ENCODE results near the gene ULBP3. TPM values are rescaled to one million over a fixed set of nuclear protein-coding genes. Genes with fewer than 3 reads are reported as not detected.
"Not testable (repeated sequence)": the region's sequence is repeated elsewhere in the genome, so short reads cannot be mapped to it uniquely, and the experiment has no call there.

Gene ULBP3
- polyA plus RNA-seq, 1 of the 3 experiments (the other 2 are of a cell fraction), result 4.6 TPM

DNA sequence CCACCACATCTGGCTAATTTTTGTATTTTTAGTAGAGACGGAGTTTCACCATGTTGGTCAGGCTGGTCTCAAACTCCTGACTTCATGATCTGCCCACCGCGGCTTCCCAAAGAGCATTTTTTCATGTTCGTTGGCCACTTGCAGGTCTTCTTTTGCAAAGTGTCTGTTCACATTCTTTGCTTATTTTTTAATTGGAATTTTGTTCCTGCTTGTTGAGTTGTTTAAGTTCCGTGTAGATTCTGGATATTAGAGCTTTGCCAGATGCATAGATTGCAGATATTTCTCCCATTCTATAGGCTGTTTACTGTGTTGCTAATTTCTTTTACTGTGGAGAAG lies 51.8 kb downstream of the ULBP3 start:
- H3K9ac ChIP-seq; H2AFZ ChIP-seq (ENCODE audit: low read depth); POLR2A ChIA-PET; H3K79me2 ChIP-seq (ENCODE audit: insufficient read depth); H4K20me1 ChIP-seq (ENCODE audit: insufficient read depth); H3K9me2 ChIP-seq; H3K9me3 ChIP-seq; H3K36me3 ChIP-seq (replicated peaks in 1 of 2; ENCODE audit: control insufficient read depth in 1 of 2, insufficient read depth in 2 of 2, low read length in 1 of 2); H3F3A ChIP-seq (replicated peaks; ENCODE audit: insufficient read depth); H3K4me1 ChIP-seq (ENCODE audit: control insufficient read depth in 1 of 2, insufficient read depth in 2 of 2, low read depth in 1 of 2, low read length in 1 of 2); H3K4me2 ChIP-seq; DNase-seq; H3K27ac ChIP-seq (ENCODE audit: low read depth in 2 of 2, low read length in 1 of 2); H3K4me3 ChIP-seq (ENCODE audit: low read depth in 2 of 2, low read length in 1 of 2): not testable (repeated sequence)
- CTCF ChIA-PET, result interaction anchor here (0.7 to 2.2 kb wide), 10 partner anchors 10 to 177 kb away, joined by 3 to 13 read pairs (median 5); no protein-coding TSS in a partner anchor
- peaks cover 39% of the 10 kb centered on the region for H3K27me3 ChIP-seq (ENCODE audit: insufficient read depth)
- 1% methylated on average over 5 of the region's 5 CpGs for WGBS (ENCODE audit: low lambda C conversion rate)
- 0 out of 2 replicates have a peak, but pooled peaks have one; percentile 4 for TF ChIP-seq CTCF (IDR thresholded peaks at IDR 0.05)

DNA sequence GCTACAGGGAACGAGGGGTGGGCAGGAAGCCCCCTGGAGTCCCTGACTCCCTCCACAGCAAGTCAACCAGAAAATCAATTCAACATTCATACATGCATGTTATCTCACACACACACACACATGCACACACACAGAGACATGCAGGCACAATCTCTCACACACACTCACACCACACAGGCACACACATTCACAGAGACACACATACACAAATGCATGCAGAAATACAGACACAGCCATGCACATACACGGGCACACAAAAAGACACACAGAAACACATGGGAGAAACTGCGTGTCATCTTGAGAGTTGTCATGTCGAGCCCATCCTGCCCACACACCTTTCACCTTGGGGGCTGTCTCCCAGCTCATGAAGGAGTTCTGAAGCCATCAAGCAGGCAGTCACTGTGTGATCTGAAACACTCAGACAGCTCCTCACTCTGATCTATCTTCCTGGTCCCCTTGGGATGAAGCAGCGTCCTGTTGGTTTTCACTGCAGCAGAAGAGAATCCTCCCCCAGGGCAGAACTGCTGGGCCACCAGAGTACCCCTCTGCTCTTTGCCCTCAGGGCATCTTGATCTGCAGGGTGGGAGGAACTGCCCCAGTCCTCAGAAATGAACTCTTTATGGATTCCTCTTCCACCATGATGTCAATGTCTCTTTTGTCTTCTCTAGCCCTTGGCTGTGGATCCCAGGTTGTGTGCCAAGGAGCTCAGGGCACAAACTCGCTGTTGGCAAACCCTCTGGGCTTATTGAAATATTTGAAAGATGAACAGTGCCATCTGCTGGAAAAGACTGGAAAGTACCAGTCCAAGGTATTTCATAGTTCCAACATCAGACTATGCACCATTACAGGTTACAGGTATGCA lies 52.4 kb downstream of the ULBP3 start:
- H3K9me3 ChIP-seq, result no peaks in the 10 kb centered on the region
- no peak overlapping the region for H3K4me3 ChIP-seq (ENCODE audit: low read depth in 2 of 2, low read length in 1 of 2)
- no peaks in the 10 kb centered on the region for H4K20me1 ChIP-seq (ENCODE audit: insufficient read depth)
- no peaks in the 10 kb centered on the region for H3K36me3 ChIP-seq (replicated peaks in 1 of 2; ENCODE audit: control insufficient read depth in 1 of 2, insufficient read depth in 2 of 2, low read length in 1 of 2)
- H3F3A ChIP-seq (replicated peaks; ENCODE audit: insufficient read depth), result no peaks in the 10 kb centered on the region
- CTCF ChIA-PET, result interaction anchor here (0.6 to 2.2 kb wide), 14 partner anchors 8 to 799 kb away, joined by 3 to 13 read pairs (median 4); no protein-coding TSS in a partner anchor
- no peak overlapping the region for H3K9ac ChIP-seq
- DNase-seq, result peak; percentile 64
- H3K27me3 ChIP-seq (ENCODE audit: insufficient read depth), result peaks cover 39% of the 10 kb centered on the region
- peak; percentile 67 for TF ChIP-seq CTCF (IDR thresholded peaks at IDR 0.05)
- TF ChIP-seq TEAD4 (IDR thresholded peaks at IDR 0.05; ENCODE audit: borderline replicate concordance, insufficient read depth), result no peak
- no peak for TF ChIP-seq MXI1 (IDR thresholded peaks at IDR 0.05; ENCODE audit: low read depth, low read length)
- no peak for TF ChIP-seq RFX5 (IDR thresholded peaks at IDR 0.05; ENCODE audit: low read length)
- peak; percentile 71 for TF ChIP-seq RAD21 (IDR thresholded peaks at IDR 0.05; ENCODE audit: low read length)
- TF ChIP-seq SMC3 (IDR thresholded peaks at IDR 0.05; ENCODE audit: low read depth, low read length), result peak; percentile 61
- H3K4me1 ChIP-seq (ENCODE audit: control insufficient read depth in 1 of 2, insufficient read depth in 2 of 2, low read depth in 1 of 2, low read length in 1 of 2), result no peaks in the 10 kb centered on the region
- no peak overlapping the region for H2AFZ ChIP-seq (ENCODE audit: low read depth)
- WGBS (ENCODE audit: low lambda C conversion rate), result 4% methylated on average over 5 of the region's 6 CpGs
- POLR2A ChIA-PET, result no interaction called here
- no peaks in the 10 kb centered on the region for H3K79me2 ChIP-seq (ENCODE audit: insufficient read depth)
- H3K4me2 ChIP-seq, result no peak overlapping the region
- no peak overlapping the region for H3K27ac ChIP-seq (ENCODE audit: low read depth in 2 of 2, low read length in 1 of 2)
- no peaks in the 10 kb centered on the region for H3K9me2 ChIP-seq

DNA sequence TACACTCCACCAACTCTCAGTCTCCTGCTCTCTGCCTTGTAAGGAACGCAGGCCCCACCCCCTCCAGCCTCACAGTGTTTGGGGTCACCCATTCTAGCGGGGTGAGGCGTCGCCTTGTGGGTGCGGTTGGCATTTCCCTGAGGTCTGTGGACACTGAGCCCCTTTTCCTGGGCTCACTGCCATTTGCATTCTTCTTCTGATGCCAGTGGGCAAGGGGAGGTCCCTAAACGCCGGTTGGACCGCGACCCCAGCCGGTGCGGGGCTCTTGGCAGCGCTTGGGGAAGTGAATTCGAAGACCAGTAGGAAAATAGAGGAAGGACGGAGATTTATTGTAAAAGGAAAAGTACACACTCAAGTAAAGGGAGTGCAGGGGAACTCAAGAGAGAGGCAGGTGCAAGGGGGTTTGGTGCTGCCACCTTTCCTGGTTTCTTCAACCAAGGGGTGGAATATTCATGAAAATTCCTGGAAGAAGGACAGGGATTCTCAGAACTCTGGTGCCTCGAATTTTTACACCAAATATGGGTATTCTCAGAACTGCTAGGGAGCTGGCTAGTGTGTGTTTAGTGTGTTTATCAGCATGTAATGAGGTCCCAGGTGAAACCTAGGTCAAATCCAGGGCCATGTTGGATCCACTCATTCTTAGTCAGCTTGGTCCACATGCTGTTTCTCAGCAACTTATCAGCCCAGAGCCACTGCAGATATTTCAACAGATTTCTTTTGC lies 53.5 kb downstream of the ULBP3 start:
- H3K79me2 ChIP-seq (ENCODE audit: insufficient read depth); H3K27ac ChIP-seq (ENCODE audit: low read depth in 2 of 2, low read length in 1 of 2); H3K9ac ChIP-seq; DNase-seq; H2AFZ ChIP-seq (ENCODE audit: low read depth); H4K20me1 ChIP-seq (ENCODE audit: insufficient read depth); H3K4me2 ChIP-seq; H3K4me1 ChIP-seq (ENCODE audit: control insufficient read depth in 1 of 2, insufficient read depth in 2 of 2, low read depth in 1 of 2, low read length in 1 of 2); POLR2A ChIA-PET; H3K4me3 ChIP-seq (ENCODE audit: low read depth in 2 of 2, low read length in 1 of 2); H3K9me3 ChIP-seq; H3F3A ChIP-seq (replicated peaks; ENCODE audit: insufficient read depth); CTCF ChIA-PET; H3K9me2 ChIP-seq; H3K36me3 ChIP-seq (replicated peaks in 1 of 2; ENCODE audit: control insufficient read depth in 1 of 2, insufficient read depth in 2 of 2, low read length in 1 of 2): not testable (repeated sequence)
- WGBS (ENCODE audit: low lambda C conversion rate), result 17% methylated on average over 11 of the region's 15 CpGs
- H3K27me3 ChIP-seq (ENCODE audit: insufficient read depth), result peaks cover 39% of the 10 kb centered on the region

DNA sequence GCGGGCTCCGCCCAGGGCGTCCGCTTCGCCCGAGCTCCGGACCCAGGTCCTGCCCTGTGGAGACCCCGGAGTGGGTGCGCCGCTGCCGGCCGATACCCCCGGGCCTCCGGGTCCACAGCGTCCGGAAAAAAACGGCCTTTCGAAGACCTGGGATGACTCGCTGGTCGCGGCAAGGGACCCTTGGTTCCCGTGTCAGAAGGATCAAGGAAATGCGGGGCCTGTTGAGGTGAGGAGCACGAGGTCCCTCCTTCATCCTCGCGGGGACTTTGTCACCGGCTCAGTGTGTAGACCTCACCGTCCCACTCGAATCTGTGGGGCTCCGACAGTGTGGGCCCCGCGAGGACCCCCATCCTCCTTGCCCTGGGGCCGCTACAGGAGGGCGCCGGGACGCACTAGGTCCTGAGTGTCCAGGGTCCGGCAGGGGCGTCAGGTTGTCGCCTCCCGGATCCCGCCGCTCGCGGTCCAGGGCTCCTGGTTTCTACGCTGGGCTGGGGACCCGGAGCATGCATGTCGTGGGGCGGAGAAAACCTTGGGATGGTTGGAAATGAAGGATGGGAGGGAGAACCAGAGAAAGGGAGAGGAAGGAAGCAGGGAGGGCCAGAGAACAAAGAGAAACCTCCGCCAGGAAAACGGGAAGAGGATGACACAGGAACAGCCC lies 54.2 kb downstream of the ULBP3 start:
- H3K4me2 ChIP-seq; H3F3A ChIP-seq (replicated peaks; ENCODE audit: insufficient read depth); CTCF ChIA-PET; H3K9me2 ChIP-seq; H3K4me1 ChIP-seq (ENCODE audit: control insufficient read depth in 1 of 2, insufficient read depth in 2 of 2, low read depth in 1 of 2, low read length in 1 of 2); DNase-seq; H3K9me3 ChIP-seq; H3K4me3 ChIP-seq (ENCODE audit: low read depth in 2 of 2, low read length in 1 of 2); POLR2A ChIA-PET; H3K79me2 ChIP-seq (ENCODE audit: insufficient read depth); H2AFZ ChIP-seq (ENCODE audit: low read depth); H3K27ac ChIP-seq (ENCODE audit: low read depth in 2 of 2, low read length in 1 of 2); H3K36me3 ChIP-seq (replicated peaks in 1 of 2; ENCODE audit: control insufficient read depth in 1 of 2, insufficient read depth in 2 of 2, low read length in 1 of 2); H4K20me1 ChIP-seq (ENCODE audit: insufficient read depth); H3K9ac ChIP-seq: not testable (repeated sequence)
- 0% methylated on average over 2 of the region's 50 CpGs for WGBS (ENCODE audit: low lambda C conversion rate)
- peaks cover 43% of the 10 kb centered on the region for H3K27me3 ChIP-seq (ENCODE audit: insufficient read depth)
